Measurements from ENCODE around the gene C16orf82. TPM values are rescaled to one million over a fixed set of nuclear protein-coding genes. Genes with fewer than 3 reads are reported as not detected.

The C16orf82 gene
- total and polyA plus RNA-seq, 9 of the 15 experiments (the other 6 are each of a cell fraction or from before 2014, with no cell fraction given), result not detected

- TF ChIP-seq PBX2 (CRISPR knock-in tag; IDR thresholded peaks at IDR 0.05; ENCODE audit: low read depth) (peak; percentile 76), PBX2 (tag; conservative IDR thresholded peaks at IDR 0.05; ENCODE audit: low read depth) (peak; percentile 95), EWSR1 (IDR thresholded peaks at IDR 0.05; ENCODE audit: borderline replicate concordance, low read depth, partially characterized antibody) (no peak), ATF1 (CRISPR knock-in tag; IDR thresholded peaks at IDR 0.05) (no peak), ATF1 (tag; IDR thresholded peaks at IDR 0.05) (peak; percentile 15; the same call in 1 of the 2 replicates), ZNF668 (CRISPR knock-in tag; IDR thresholded peaks at IDR 0.05) (no peak), MAFG (tag; conservative IDR thresholded peaks at IDR 0.05) (no peak)
Observed at GRCh38 chr16:27083861-27084261, 17.1 kb downstream of the C16orf82 start (continued).

- ChIA-PET POLR2A (interaction anchor here (1.3 kb wide), 1 partner anchor 14 kb away, joined by 4 read pairs; no protein-coding TSS in a partner anchor), CTCF (ENCODE audit: low intra/inter-chr PET ratio) (no interaction called here)
- intact Hi-C loops (cut with micrococcal nuclease), result no loop called here
- no peak overlapping the region for H3K4me2 ChIP-seq (ENCODE audit: insufficient read depth, low read length)
- H3K27ac ChIP-seq (ENCODE audit: extremely low read depth, low read depth, low read length), result no peak overlapping the region
- DNase-seq (ENCODE audit: extremely low read depth in 1 of 4, low spot score in 3 of 4) (no peak), FAIRE-seq (no peak), ATAC-seq (peak; percentile 44)
- H3K4me1 ChIP-seq (replicated peaks in 1 of 2; ENCODE audit: control insufficient read depth in 2 of 2, insufficient read depth in 2 of 2, low read length in 2 of 2), result no peaks in the 10 kb centered on the region
- no TSS peak for BruUV-seq (replicated peaks)
- H2AFZ ChIP-seq (ENCODE audit: low read depth, low read length), result peak overlapping the region; percentile 44; the same call in 1 of the 2 replicates
- in situ Hi-C loops (cut with MboI), result no loop called here
- H3K9ac ChIP-seq (ENCODE audit: insufficient read depth in 1 of 2, low read depth in 2 of 2, low read length in 2 of 2), result no peak overlapping the region
- H3K79me2 ChIP-seq (ENCODE audit: control insufficient read depth, insufficient read depth, low read length), result no peaks in the 10 kb centered on the region
- no peak overlapping the region for H3K4me3 ChIP-seq
- H3K36me3 ChIP-seq (ENCODE audit: control insufficient read depth, insufficient read depth, low read length), result no peaks in the 10 kb centered on the region
- peaks cover 0 to 7% of the 10 kb centered on the region in 2 experiments; a peak in 1 of 5 replicates for H3K27me3 ChIP-seq (ENCODE audit: control insufficient read depth in 2 of 2, insufficient read depth in 2 of 2, low read length in 2 of 2)
- H3K9me1 ChIP-seq (ENCODE audit: control insufficient read depth, insufficient read depth, low read length), result no peaks in the 10 kb centered on the region
- no peaks in the 10 kb centered on the region for H4K20me1 ChIP-seq (replicated peaks; ENCODE audit: control insufficient read depth, insufficient read depth, low read length)
- WGBS (ENCODE audit: insufficient coverage, low coverage, missing lambda C conversion rate), result 5% methylated on average over 7 of the region's 9 CpGs
- no peaks in the 10 kb centered on the region for H3K9me3 ChIP-seq (replicated peaks; ENCODE audit: control insufficient read depth, insufficient read depth, low read depth, low read length)
Observed at GRCh38 chr16:27084307-27085028, 17.7 kb downstream of the C16orf82 start.
